Neural progenitor cell (in vitro differentiated cells): Measurements from ENCODE around the gene TTYH3. TPM values are rescaled to one million over a fixed set of nuclear protein-coding genes. Genes with fewer than 3 reads are reported as not detected.

Experiments
- DNase-seq: peaks from one replicate; pipeline ENCODE4 v3.0.0-alpha.2; 2016; ENCODE audit warnings: low spot score
- H2AFZ ChIP-seq: fragments of 200-600 bp; sonication (generic); replicated peaks from 2 replicates; pipeline ENCODE4 v1.6.1; 2016; ENCODE audit warnings: antibody characterized with exemption
- H3F3A ChIP-seq: fragments of 200-600 bp; sonication (generic); 2 replicates; pipeline ENCODE4 v1.6.1; 2016; ENCODE audit warnings: antibody characterized with exemption, low read depth
- H3K27ac ChIP-seq: fragments of 200-600 bp; sonication (generic); 2 replicates; pipeline ENCODE4 v1.5.1; 2016; ENCODE audit warnings: mild to moderate bottlenecking
- H3K27me3 ChIP-seq: fragments of 200-600 bp; sonication (generic); 2 replicates; pipeline ENCODE4 v1.6.1; 2016; ENCODE audit warnings: mild to moderate bottlenecking, moderate library complexity
- H3K36me3 ChIP-seq: fragments of 200-600 bp; sonication (generic); 2 replicates; pipeline ENCODE4 v1.5.1; 2016
- H3K4me1 ChIP-seq: fragments of 200-600 bp; sonication (generic); 2 replicates; pipeline ENCODE4 v1.6.1; 2016; ENCODE audit warnings: mixed run types
- H3K4me2 ChIP-seq: fragments of 200-600 bp; sonication (generic); 2 replicates; pipeline ENCODE4 v1.6.1; 2016
- H3K4me3 ChIP-seq: fragments of 200-600 bp; sonication (generic); 2 replicates; pipeline ENCODE4 v1.5.1; 2016
- H3K79me2 ChIP-seq: fragments of 200-600 bp; sonication (generic); 2 replicates; pipeline ENCODE4 v1.6.1; 2016; ENCODE audit warnings: low read depth
- H3K9ac ChIP-seq: fragments of 200-600 bp; sonication (generic); 2 replicates; pipeline ENCODE4 v1.6.1; 2016
- H3K9me3 ChIP-seq: fragments of 200-600 bp; sonication (generic); 2 replicates; pipeline ENCODE4 v1.5.1; 2016; ENCODE audit warnings: low read depth
- H4K20me1 ChIP-seq: fragments of 200-600 bp; sonication (generic); 2 replicates; pipeline ENCODE4 v1.6.1; 2016; ENCODE audit warnings: low read depth
- H3K27ac Mint-ChIP-seq: 3 replicates; pipeline ENCODE4 v1.8.0; 2021; ENCODE audit warnings: mixed read lengths
- H3K27me3 Mint-ChIP-seq: 2 replicates; pipeline ENCODE4 v1.8.0; 2022; ENCODE audit warnings: low read depth, mild to moderate bottlenecking, inconsistent platforms, moderate library complexity, mixed read lengths; ENCODE audit not compliant: insufficient read depth
- H3K36me3 Mint-ChIP-seq: 3 replicates; pipeline ENCODE4 v1.8.0; 2021; ENCODE audit warnings: mixed read lengths
- H3K4me1 Mint-ChIP-seq: 3 replicates; pipeline ENCODE4 v1.8.0; 2021; ENCODE audit warnings: mixed read lengths
- H3K4me3 Mint-ChIP-seq: 3 replicates; pipeline ENCODE4 v1.8.0; 2021; ENCODE audit warnings: mild to moderate bottlenecking, moderate library complexity, mixed read lengths
- H3K9me3 Mint-ChIP-seq: 3 replicates; pipeline ENCODE4 v1.8.0; 2020; ENCODE audit warnings: mixed read lengths
- CTCF ChIP-seq: fragments of 200-600 bp; sonication (generic); IDR thresholded peaks from 2 replicates; pipeline ENCODE4 v1.5.1; 2017; ENCODE audit warnings: antibody characterized with exemption, mild to moderate bottlenecking
- EZH2 ChIP-seq: fragments of 200-600 bp; sonication (generic); IDR thresholded peaks from 2 replicates; pipeline ENCODE4 v1.6.1; 2017; ENCODE audit warnings: antibody characterized with exemption, mild to moderate bottlenecking, moderate library complexity
- EZH2phosphoT487 ChIP-seq: fragments of 200-600 bp; sonication (generic); IDR thresholded peaks from 2 replicates; pipeline ENCODE4 v1.6.1; 2017; ENCODE audit warnings: antibody characterized with exemption
- total RNA-seq: library from RNA; depleted of rRNA; stranded (reverse); fragments of >200 nt; gene quantifications from 2 replicates; pipeline ENCODE4 v1.2.3, GENCODE V29; 2015; ENCODE audit warnings: low replicate concordance

Gene TTYH3
- total RNA-seq, 1 donor from 2014 or later = 13.2 TPM

GRCh38 chr7:2708041-2708440, 76.3 kb downstream of the TTYH3 start:
- TF ChIP-seq CTCF (no peak), EZH2 (no peak), EZH2phosphoT487 (no peak)
- Histone ChIP-seq H3K4me2 (no peak overlapping the region), H3K4me3 (no peak overlapping the region), H3K9ac (no peak overlapping the region), H4K20me1 (peaks cover 9% of the 10 kb centered on the region), H3K4me1 (peaks cover 16% of the 10 kb centered on the region), H3K79me2 (no peaks in the 10 kb centered on the region), H3K9me3 (no peaks in the 10 kb centered on the region), H3K27me3 (no peaks in the 10 kb centered on the region), H3K27ac (no peak overlapping the region), H2AFZ (no peak overlapping the region), H3K36me3 (no peaks in the 10 kb centered on the region), H3F3A (peaks cover 18% of the 10 kb centered on the region)
- H3K27ac Mint-ChIP-seq = no peak overlapping the region
- no peak for DNase-seq
- no peak overlapping the region for H3K4me3 Mint-ChIP-seq
- H3K9me3 Mint-ChIP-seq = no peaks in the 10 kb centered on the region
- no peaks in the 10 kb centered on the region for H3K27me3 Mint-ChIP-seq
- H3K4me1 Mint-ChIP-seq = peaks cover 18% of the 10 kb centered on the region
- H3K36me3 Mint-ChIP-seq = peaks cover 2% of the 10 kb centered on the region

- no peaks in the 10 kb centered on the region for H3K36me3 ChIP-seq
- Mint-ChIP-seq H3K27me3 (no peaks in the 10 kb centered on the region), H3K4me3 (no peak overlapping the region), H3K4me1 (peaks cover 23% of the 10 kb centered on the region), H3K9me3 (no peaks in the 10 kb centered on the region), H3K36me3 (peaks cover 2% of the 10 kb centered on the region), H3K27ac (no peak overlapping the region)
- no peak overlapping the region for H3K9ac ChIP-seq
- H3K79me2 ChIP-seq = no peaks in the 10 kb centered on the region
- H3K27ac ChIP-seq = no peak overlapping the region
- no peak for DNase-seq
- H3F3A ChIP-seq = peaks cover 15% of the 10 kb centered on the region
- no peaks in the 10 kb centered on the region for H3K27me3 ChIP-seq
- no peaks in the 10 kb centered on the region for H3K9me3 ChIP-seq
- no peak overlapping the region for H3K4me3 ChIP-seq
- peaks cover 9% of the 10 kb centered on the region for H4K20me1 ChIP-seq
- no peak overlapping the region for H3K4me2 ChIP-seq
- peaks cover 16% of the 10 kb centered on the region for H3K4me1 ChIP-seq
- no peak overlapping the region for H2AFZ ChIP-seq
- TF ChIP-seq EZH2 = no peak
- no peak for TF ChIP-seq CTCF
- no peak for TF ChIP-seq EZH2phosphoT487
Measured at GRCh38 chr7:2708547-2709310, 76.9 kb downstream of the TTYH3 start.

GRCh38 chr7:2709553-2710285, 77.9 kb downstream of the TTYH3 start:
- Histone ChIP-seq H2AFZ (no peak overlapping the region), H3K4me3 (no peak overlapping the region), H3K4me1 (peaks cover 16% of the 10 kb centered on the region), H3K9ac (no peak overlapping the region), H3K27me3 (no peaks in the 10 kb centered on the region), H3K36me3 (no peaks in the 10 kb centered on the region), H3K79me2 (no peaks in the 10 kb centered on the region), H3K9me3 (no peaks in the 10 kb centered on the region), H4K20me1 (peaks cover 9% of the 10 kb centered on the region), H3F3A (peaks cover 13% of the 10 kb centered on the region), H3K4me2 (peak overlapping the region; percentile 47), H3K27ac (no peak overlapping the region)
- peak; percentile 88 for DNase-seq
- Mint-ChIP-seq H3K36me3 (peaks cover 11% of the 10 kb centered on the region), H3K9me3 (no peaks in the 10 kb centered on the region), H3K4me1 (peaks cover 29% of the 10 kb centered on the region), H3K27ac (no peak overlapping the region), H3K4me3 (no peak overlapping the region), H3K27me3 (no peaks in the 10 kb centered on the region)
- TF ChIP-seq CTCF = peak; percentile 92
- TF ChIP-seq EZH2 = no peak
